Lower leg skin (tissue), 4 donors: ENCODE data around the gene REM2. TPM values are rescaled to one million over a fixed set of nuclear protein-coding genes. Genes with fewer than 3 reads are reported as not detected.

Experiments
- DNase-seq, 2 donors: peaks; one replicate each; pipeline ENCODE4 v3.0.0-alpha.2; 2019; ENCODE audit warnings: low spot score in 2 of 2
- H3K4me3 ChIP-seq: fragments of 200-600 bp; sonication (generic); 2 replicates; pipeline ENCODE4 v1.5.1; 2017; ENCODE audit warnings: mild to moderate bottlenecking, low read depth; ENCODE audit not compliant: poor library complexity, severe bottlenecking
- POLR2A ChIP-seq, 2 donors: fragments of 450-650 bp; IDR thresholded peaks; one replicate each; pipeline ENCODE4 v1.6.1; 2016 to 2017; ENCODE audit warnings: antibody characterized with exemption in 2 of 2, mild to moderate bottlenecking in 1 of 2, moderate library complexity in 1 of 2
- WGBS, 2 donors: methylation state at CpG; one replicate each; pipeline ENCODE4 v1.1.5; 2018; 5-methylcytosine and 5-hydroxymethylcytosine counted together
- intact Hi-C: fragments of 100-400 bp; cut with DNase I; formaldehyde crosslinking; loops from one replicate; pipeline ENCODE4 v1.15.0; 2023; ENCODE audit warnings: low total_unique reads
- total RNA-seq, 4 donors: library from RNA; depleted of rRNA; stranded (reverse); fragments of >200 nt; gene quantifications; one replicate each; pipeline ENCODE4 v1.1.0, GENCODE V29; 2016
- TF ChIP-seq, protein P1 (sequence below), 3 donors: fragments of 450-650 bp; IDR thresholded peaks; one replicate each; pipeline ENCODE4 v1.5.1; 2016; ENCODE audit warnings: antibody characterized with exemption in 3 of 3, mild to moderate bottlenecking in 3 of 3, moderate library complexity in 2 of 3

The REM2 gene
- total RNA-seq, 4 donors from 2014 or later: 0.52 to 2.5 (median 1.5) TPM

DNA sequence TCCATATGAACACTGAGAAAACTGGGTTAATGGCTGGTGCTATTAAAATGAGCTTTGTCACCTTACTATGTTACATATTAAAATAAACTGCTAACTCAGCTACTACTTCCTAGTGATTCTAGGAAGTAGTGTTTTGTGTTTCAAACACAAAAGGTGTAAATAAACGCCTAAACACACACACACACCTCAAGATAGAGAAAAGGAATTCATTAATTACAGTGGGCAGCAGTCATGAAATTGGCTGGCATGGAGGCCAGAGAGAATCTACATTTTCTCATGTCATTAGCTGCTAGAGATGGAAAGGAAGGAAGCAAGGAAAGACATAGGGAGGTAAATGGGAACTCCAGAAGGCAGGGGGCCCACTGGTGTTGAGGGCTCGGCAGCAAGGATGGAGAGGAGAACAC lies 46.9 kb downstream of the REM2 start:
- no peak overlapping the region for H3K4me3 ChIP-seq
- WGBS, 2 donors: 0 to 3% methylated on average over 2 of the region's 2 CpGs
- no peak for DNase-seq
- intact Hi-C loops: loop anchor here (2.0 kb wide), 1 partner anchor 53 kb away; the partner anchor contains the start of gene AJUBA
- TF ChIP-seq, protein P1, sequence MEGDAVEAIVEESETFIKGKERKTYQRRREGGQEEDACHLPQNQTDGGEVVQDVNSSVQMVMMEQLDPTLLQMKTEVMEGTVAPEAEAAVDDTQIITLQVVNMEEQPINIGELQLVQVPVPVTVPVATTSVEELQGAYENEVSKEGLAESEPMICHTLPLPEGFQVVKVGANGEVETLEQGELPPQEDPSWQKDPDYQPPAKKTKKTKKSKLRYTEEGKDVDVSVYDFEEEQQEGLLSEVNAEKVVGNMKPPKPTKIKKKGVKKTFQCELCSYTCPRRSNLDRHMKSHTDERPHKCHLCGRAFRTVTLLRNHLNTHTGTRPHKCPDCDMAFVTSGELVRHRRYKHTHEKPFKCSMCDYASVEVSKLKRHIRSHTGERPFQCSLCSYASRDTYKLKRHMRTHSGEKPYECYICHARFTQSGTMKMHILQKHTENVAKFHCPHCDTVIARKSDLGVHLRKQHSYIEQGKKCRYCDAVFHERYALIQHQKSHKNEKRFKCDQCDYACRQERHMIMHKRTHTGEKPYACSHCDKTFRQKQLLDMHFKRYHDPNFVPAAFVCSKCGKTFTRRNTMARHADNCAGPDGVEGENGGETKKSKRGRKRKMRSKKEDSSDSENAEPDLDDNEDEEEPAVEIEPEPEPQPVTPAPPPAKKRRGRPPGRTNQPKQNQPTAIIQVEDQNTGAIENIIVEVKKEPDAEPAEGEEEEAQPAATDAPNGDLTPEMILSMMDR (IDR thresholded peaks at IDR 0.05): no peak
- TF ChIP-seq POLR2A (IDR thresholded peaks at IDR 0.05): no peak

GRCh38 chr14:22932146-22932545 lies 49.1 kb downstream of the REM2 start:
- H3K4me3 ChIP-seq: no peak overlapping the region
- DNase-seq: no peak
- TF ChIP-seq POLR2A (IDR thresholded peaks at IDR 0.05): no peak
- TF ChIP-seq, protein P1 (IDR thresholded peaks at IDR 0.05): no peak
- 77 to 82% methylated on average over 3 of the region's 3 CpGs for WGBS, 2 donors
- intact Hi-C loops: no loop called here

DNA sequence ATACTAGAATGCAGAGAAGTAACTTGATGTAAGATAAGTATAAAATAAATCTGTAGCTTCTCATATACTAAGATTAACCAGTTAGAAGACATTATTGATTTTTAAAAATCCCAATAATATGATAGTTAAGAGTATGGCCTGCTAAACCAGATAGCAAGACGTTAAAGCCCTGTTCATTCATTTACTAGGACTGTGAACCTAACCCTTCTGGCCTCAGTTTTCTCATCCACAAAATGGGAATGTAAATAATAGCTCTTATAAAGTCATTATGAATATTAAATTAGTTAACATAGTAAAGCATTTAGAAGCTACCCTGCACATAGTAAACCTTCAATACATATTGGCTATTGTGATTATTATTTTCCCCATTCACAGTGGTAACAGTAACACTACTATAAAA lies 52.1 kb downstream of the REM2 start:
- 92 to 93% methylated on average over 1 of the region's 1 CpG for WGBS, 2 donors
- no peak for DNase-seq
- H3K4me3 ChIP-seq: no peak overlapping the region
- TF ChIP-seq POLR2A (IDR thresholded peaks at IDR 0.05): no peak
- TF ChIP-seq, protein P1 (IDR thresholded peaks at IDR 0.05): no peak
- intact Hi-C loops: no loop called here

Other genes with a start within 250 kb of the REM2 start
- not detected for gene OR6J1, start 238.9 kb upstream of the REM2 start, total RNA-seq
- gene OXA1L, start 116.5 kb upstream of the REM2 start, total RNA-seq: 10 to 100 TPM; 64.3 to 83.6 (median 74.1) TPM
- 10 to 100 TPM in 1 of 4 donors, 1 to 10 TPM in 3; 1.1 to 12.8 (median 6.5) TPM for gene SLC7A7, start 67.8 kb upstream of the REM2 start, total RNA-seq
- 100 to 1,000 TPM in 1 of 4 donors, 10 to 100 TPM in 3; 24.8 to 230 (median 41.4) TPM for gene MRPL52, start 53.3 kb upstream of the REM2 start, total RNA-seq
- gene MMP14, start 46.6 kb upstream of the REM2 start, total RNA-seq: 100 to 1,000 TPM; 135 to 190 (median 151) TPM
- gene LRP10, start 11.5 kb upstream of the REM2 start, total RNA-seq: 100 to 1,000 TPM; 148 to 209 (median 167) TPM
- gene RBM23, start 35.9 kb downstream of the REM2 start, total RNA-seq: 100 to 1,000 TPM in 2 of 4 donors, 10 to 100 TPM in 2; 71.2 to 202 (median 105) TPM
- 10 to 100 TPM; 42.9 to 53.2 (median 48.3) TPM for gene PRMT5, start 46.2 kb downstream of the REM2 start, total RNA-seq
- 10 to 100 TPM; 52.3 to 74.4 (median 61.9) TPM for gene HAUS4, start 73.9 kb downstream of the REM2 start, total RNA-seq
- 10 to 100 TPM; 66.2 to 98.4 (median 74.8) TPM for gene AJUBA, start 99.3 kb downstream of the REM2 start, total RNA-seq
- gene C14orf93, start 126.9 kb downstream of the REM2 start, total RNA-seq: 10 to 100 TPM; 16.9 to 29.6 (median 23.2) TPM
- gene PSMB5, start 151.7 kb downstream of the REM2 start, total RNA-seq: 100 to 1,000 TPM in 2 of 4 donors, 10 to 100 TPM in 2; 70.6 to 148 (median 116) TPM
- not detected for gene PSMB11, start 159.0 kb downstream of the REM2 start, total RNA-seq
- gene CDH24, start 174.3 kb downstream of the REM2 start, total RNA-seq: 1 to 10 TPM; 3.0 to 4.9 (median 3.9) TPM
- gene ACIN1, start 211.9 kb downstream of the REM2 start, total RNA-seq: 10 to 100 TPM; 52.7 to 97.5 (median 79.8) TPM
- 10 to 100 TPM; 14.5 to 29.8 (median 19.7) TPM for gene C14orf119, start 212.3 kb downstream of the REM2 start, total RNA-seq
- not detected for gene CIROP, start 221.8 kb downstream of the REM2 start, total RNA-seq
- not detected for gene CEBPE, start 236.0 kb downstream of the REM2 start, total RNA-seq